Measurements from ENCODE around the gene MESD. TPM values are rescaled to one million over a fixed set of nuclear protein-coding genes. Genes with fewer than 3 reads are reported as not detected.

MESD gene
- total and polyA plus RNA-seq, 9 of the 15 experiments (the other 6 are each of a cell fraction or from before 2014, with no cell fraction given) = 11.3 to 39.7 (median 22.8) TPM

GRCh38 chr15:81023483-81024264, 34.1 kb upstream of the MESD start (continued):
- no peak for TF ChIP-seq MTA3 (IDR thresholded peaks at IDR 0.05; ENCODE audit: borderline replicate concordance)
- no peak for TF ChIP-seq MAZ (CRISPR knock-in tag; conservative IDR thresholded peaks at IDR 0.05 in 1 of 2, IDR thresholded peaks at IDR 0.05 in 1 of 2)
- TF ChIP-seq ZBED1 (IDR thresholded peaks at IDR 0.05) = no peak
- TF ChIP-seq MYNN (IDR thresholded peaks at IDR 0.05) = no peak
- TF ChIP-seq MYNN (CRISPR knock-in tag; IDR thresholded peaks at IDR 0.05) = no peak
- TF ChIP-seq HDAC6 (IDR thresholded peaks at IDR 0.05; ENCODE audit: low read depth, low read length) = no peak
- TF ChIP-seq NFE2 (IDR thresholded peaks at IDR 0.05; ENCODE audit: low read depth) = peak; percentile 83
- TF ChIP-seq ZBTB2 (IDR thresholded peaks at IDR 0.05) = no peak
- no peak for TF ChIP-seq KAT8 (IDR thresholded peaks at IDR 0.05; ENCODE audit: low read depth)
- TF ChIP-seq E2F1 (CRISPR knock-in tag; IDR thresholded peaks at IDR 0.05) = no peak
- TF ChIP-seq MAFF (IDR thresholded peaks at IDR 0.05; ENCODE audit: low read length) = peak; percentile 7; the same call in 1 of the 2 replicates
- no peak for TF ChIP-seq ZFP1 (CRISPR knock-in tag; IDR thresholded peaks at IDR 0.05)
- no peak for TF ChIP-seq SRSF7 (optimal IDR thresholded peaks at IDR 0.05; ENCODE audit: low read depth, low read length)
- peak; percentile 50; the same call in 1 of the 2 replicates for TF ChIP-seq L3MBTL2 (IDR thresholded peaks at IDR 0.05)
- TF ChIP-seq ZMIZ1 (IDR thresholded peaks at IDR 0.05; ENCODE audit: low read depth in 2 of 2, low read length in 2 of 2) = no peak
- TF ChIP-seq CREB3L1 (IDR thresholded peaks at IDR 0.05; ENCODE audit: borderline replicate concordance, low read depth) = no peak
- 0 out of 2 replicates have a peak, but pooled peaks have one; percentile 25 for TF ChIP-seq KLF13 (tag; IDR thresholded peaks at IDR 0.05; ENCODE audit: borderline replicate concordance, low read depth)
- TF ChIP-seq SMAD4 (CRISPR knock-in tag; conservative IDR thresholded peaks at IDR 0.05) = 0 out of 2 replicates have a peak, but pooled peaks have one; percentile 27
- TF ChIP-seq C11orf30 (IDR thresholded peaks at IDR 0.05; ENCODE audit: low read depth) = peak; percentile 73
